Adipocyte (in vitro differentiated cells): ENCODE data around the gene PRODH2.

Source experiments
- DNase-seq: peaks from one replicate; pipeline ENCODE4 v3.0.0-alpha.2; 2015; ENCODE audit warnings: low read depth
- H3K27me3 ChIP-seq: replicated peaks from 2 replicates; pipeline ENCODE4 v1.7.0; 2013; ENCODE audit warnings: mild to moderate bottlenecking, low read length, moderate library complexity; ENCODE audit not compliant: control insufficient read depth, insufficient read depth
- H3K36me3 ChIP-seq: 2 replicates; pipeline ENCODE4 v1.7.0; 2013; ENCODE audit warnings: low read length, mild to moderate bottlenecking, moderate library complexity; ENCODE audit not compliant: control insufficient read depth, insufficient read depth, severe bottlenecking
- H3K4me1 ChIP-seq: 2 replicates; pipeline ENCODE4 v1.7.0; 2013; ENCODE audit warnings: mild to moderate bottlenecking, low read length, moderate library complexity; ENCODE audit not compliant: control insufficient read depth, insufficient read depth
- H3K4me3 ChIP-seq: 2 replicates; pipeline ENCODE4 v1.7.0; 2013; ENCODE audit warnings: mild to moderate bottlenecking, low read length, moderate library complexity
- H3K9ac ChIP-seq: 2 replicates; pipeline ENCODE4 v1.7.0; 2013; ENCODE audit warnings: mild to moderate bottlenecking, low read length, moderate library complexity
- H3K9me3 ChIP-seq: 2 replicates; pipeline ENCODE4 v1.7.0; 2013; ENCODE audit warnings: mild to moderate bottlenecking, low read length, moderate library complexity; ENCODE audit not compliant: control insufficient read depth

PRODH2 gene

GRCh38 chr19:35792888-35793287, 19.8 kb downstream of the PRODH2 start:
- no peak for DNase-seq
- H3K27me3 ChIP-seq: peaks cover 15% of the 10 kb centered on the region
- H3K9me3 ChIP-seq: no peaks in the 10 kb centered on the region
- no peaks in the 10 kb centered on the region for H3K36me3 ChIP-seq
- no peak overlapping the region for H3K4me3 ChIP-seq
- no peak overlapping the region for H3K9ac ChIP-seq
- H3K4me1 ChIP-seq: peaks cover 8% of the 10 kb centered on the region

- no peaks in the 10 kb centered on the region for H3K9me3 ChIP-seq
- peaks cover 12% of the 10 kb centered on the region for H3K27me3 ChIP-seq
- no peak for DNase-seq
- H3K36me3 ChIP-seq: no peaks in the 10 kb centered on the region
- H3K9ac ChIP-seq: no peak overlapping the region
- H3K4me3 ChIP-seq: no peak overlapping the region
- peaks cover 8% of the 10 kb centered on the region for H3K4me1 ChIP-seq
These were observed 20.3 kb downstream of the PRODH2 start for GRCh38 chr19:35792312-35792711.

GRCh38 chr19:35791814-35792279, 20.8 kb downstream of the PRODH2 start:
- Histone ChIP-seq H3K4me3 (no peak overlapping the region), H3K27me3 (peaks cover 7% of the 10 kb centered on the region), H3K4me1 (peaks cover 8% of the 10 kb centered on the region), H3K9me3 (no peaks in the 10 kb centered on the region), H3K36me3 (no peaks in the 10 kb centered on the region), H3K9ac (no peak overlapping the region)
- no peak for DNase-seq

- Histone ChIP-seq H3K4me1 (peaks cover 8% of the 10 kb centered on the region), H3K9me3 (no peaks in the 10 kb centered on the region), H3K9ac (no peak overlapping the region), H3K4me3 (no peak overlapping the region), H3K27me3 (peaks cover under 1% of the 10 kb centered on the region), H3K36me3 (no peaks in the 10 kb centered on the region)
- no peak for DNase-seq
These were observed 21.4 kb downstream of the PRODH2 start for GRCh38 chr19:35790981-35791813.

GRCh38 chr19:35789978-35790944, 22.4 kb downstream of the PRODH2 start:
- H3K27me3 ChIP-seq: no peaks in the 10 kb centered on the region
- no peak overlapping the region for H3K9ac ChIP-seq
- H3K4me3 ChIP-seq: no peak overlapping the region
- no peaks in the 10 kb centered on the region for H3K36me3 ChIP-seq
- no peaks in the 10 kb centered on the region for H3K9me3 ChIP-seq
- H3K4me1 ChIP-seq: peaks cover 8% of the 10 kb centered on the region
- no peak for DNase-seq

- DNase-seq: no peak
- no peak overlapping the region for H3K9ac ChIP-seq
- H3K9me3 ChIP-seq: no peaks in the 10 kb centered on the region
- peaks cover 8% of the 10 kb centered on the region for H3K4me1 ChIP-seq
- H3K36me3 ChIP-seq: no peaks in the 10 kb centered on the region
- H3K27me3 ChIP-seq: no peaks in the 10 kb centered on the region
- H3K4me3 ChIP-seq: no peak overlapping the region
These were observed 23.3 kb downstream of the PRODH2 start for GRCh38 chr19:35789195-35789977.

- H3K4me3 ChIP-seq: no peak overlapping the region
- no peak overlapping the region for H3K9ac ChIP-seq
- H3K27me3 ChIP-seq: no peaks in the 10 kb centered on the region
- H3K4me1 ChIP-seq: peaks cover 4% of the 10 kb centered on the region
- H3K9me3 ChIP-seq: no peaks in the 10 kb centered on the region
- DNase-seq: no peak
- no peaks in the 10 kb centered on the region for H3K36me3 ChIP-seq
These were observed 24.3 kb downstream of the PRODH2 start for GRCh38 chr19:35788205-35788960.

- no peaks in the 10 kb centered on the region for H3K36me3 ChIP-seq
- no peaks in the 10 kb centered on the region for H3K27me3 ChIP-seq
- no peak overlapping the region for H3K9ac ChIP-seq
- no peak for DNase-seq
- H3K4me3 ChIP-seq: no peak overlapping the region
- no peaks in the 10 kb centered on the region for H3K4me1 ChIP-seq
- no peaks in the 10 kb centered on the region for H3K9me3 ChIP-seq
These were observed 25.3 kb downstream of the PRODH2 start for GRCh38 chr19:35787227-35787799.

- Histone ChIP-seq H3K36me3 (no peaks in the 10 kb centered on the region), H3K4me3 (no peak overlapping the region), H3K9me3 (no peaks in the 10 kb centered on the region), H3K27me3 (no peaks in the 10 kb centered on the region), H3K4me1 (no peaks in the 10 kb centered on the region), H3K9ac (no peak overlapping the region)
- no peak for DNase-seq
These were observed 26.1 kb downstream of the PRODH2 start for GRCh38 chr19:35786299-35787160.
